HAP-1 (cell line): ENCODE data around the gene CDHR5.

Experiments
- DNase-seq, 2 experiments: peaks; one replicate each; pipeline ENCODE4 v3.0.0-alpha.2; 2016 to 2020; ENCODE audit warnings: low spot score in 2 of 2
- H3K27me3 ChIP-seq: fragments of 250-450 bp; sonication (Bioruptor Pico); 2 replicates; pipeline ENCODE4 v1.5.1; 2020; ENCODE audit warnings: low read depth, mild to moderate bottlenecking, moderate library complexity
- H3K36me3 ChIP-seq: fragments of 250-450 bp; sonication (Bioruptor Pico); replicated peaks from 2 replicates; pipeline ENCODE4 v1.5.1; 2020; ENCODE audit warnings: mild to moderate bottlenecking
- H3K4me1 ChIP-seq: fragments of 250-450 bp; sonication (Bioruptor Pico); 2 replicates; pipeline ENCODE4 v1.5.1; 2020; ENCODE audit warnings: mild to moderate bottlenecking
- H3K4me3 ChIP-seq: fragments of 250-450 bp; sonication (Bioruptor Pico); 2 replicates; pipeline ENCODE4 v1.5.1; 2020; ENCODE audit warnings: mild to moderate bottlenecking, moderate library complexity
- H3K9me3 ChIP-seq: fragments of 250-450 bp; sonication (Bioruptor Pico); 2 replicates; pipeline ENCODE4 v1.5.1; 2020; ENCODE audit warnings: mild to moderate bottlenecking, moderate library complexity
- in situ Hi-C: fragments of 300-500 bp; cut with MboI; formaldehyde crosslinking; loops from 3 replicates; pipeline ENCODE4 v1.14.3; 2020; ENCODE audit warnings: low sequenced_read_pairs, inconsistent platforms, mixed read lengths

The CDHR5 gene

GRCh38 chr11:623349-623869, 1.3 kb downstream of the CDHR5 start:
- no peaks in the 10 kb centered on the region for H3K36me3 ChIP-seq
- no peaks in the 10 kb centered on the region for H3K27me3 ChIP-seq
- no peaks in the 10 kb centered on the region for H3K9me3 ChIP-seq
- in situ Hi-C loops: no loop called here
- H3K4me3 ChIP-seq: no peak overlapping the region
- H3K4me1 ChIP-seq: no peaks in the 10 kb centered on the region
- DNase-seq: no peak

DNA sequence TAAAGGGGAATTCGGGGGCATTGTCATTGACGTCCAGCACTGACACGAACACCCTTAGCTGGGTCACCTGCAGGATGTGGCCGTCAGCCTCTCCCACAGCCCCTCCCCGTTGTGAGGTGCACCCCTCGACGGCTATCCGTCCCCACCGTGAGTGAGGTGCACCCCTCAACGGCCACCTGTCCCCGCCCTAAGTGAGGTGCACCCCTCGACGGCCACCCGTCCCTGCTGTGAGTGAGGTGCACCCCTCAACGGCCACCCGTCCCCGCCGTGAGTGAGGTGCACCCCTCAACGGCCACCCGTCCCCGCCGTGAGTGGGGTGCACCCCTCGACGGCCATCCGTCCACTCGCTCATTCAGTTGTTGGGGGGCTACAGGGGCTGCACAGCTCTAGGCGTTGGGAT, 2.9 kb downstream of the CDHR5 start:
- Histone ChIP-seq H3K4me1 (no peaks in the 10 kb centered on the region), H3K36me3 (no peaks in the 10 kb centered on the region), H3K4me3 (no peak overlapping the region), H3K27me3 (no peaks in the 10 kb centered on the region), H3K9me3 (no peaks in the 10 kb centered on the region)
- in situ Hi-C loops: no loop called here
- DNase-seq: no peak

GRCh38 chr11:620935-621814, 3.6 kb downstream of the CDHR5 start:
- no peak overlapping the region for H3K4me3 ChIP-seq
- in situ Hi-C loops: no loop called here
- no peaks in the 10 kb centered on the region for H3K9me3 ChIP-seq
- H3K4me1 ChIP-seq: peaks cover under 1% of the 10 kb centered on the region; the same call in 1 of the 2 replicates
- no peaks in the 10 kb centered on the region for H3K36me3 ChIP-seq
- DNase-seq: no peak
- H3K27me3 ChIP-seq: no peaks in the 10 kb centered on the region

GRCh38 chr11:620201-620600, 4.6 kb downstream of the CDHR5 start:
- Histone ChIP-seq H3K4me1 (peaks cover 3% of the 10 kb centered on the region; the same call in 1 of the 2 replicates), H3K9me3 (no peaks in the 10 kb centered on the region), H3K4me3 (no peak overlapping the region), H3K27me3 (no peaks in the 10 kb centered on the region), H3K36me3 (peaks cover 1% of the 10 kb centered on the region; the same call in 1 of the 2 replicates)
- in situ Hi-C loops: no loop called here
- no peak for DNase-seq

GRCh38 chr11:619628-620050, 5.1 kb downstream of the CDHR5 start:
- DNase-seq: no peak
- H3K4me3 ChIP-seq: no peak overlapping the region
- in situ Hi-C loops: no loop called here

DNA sequence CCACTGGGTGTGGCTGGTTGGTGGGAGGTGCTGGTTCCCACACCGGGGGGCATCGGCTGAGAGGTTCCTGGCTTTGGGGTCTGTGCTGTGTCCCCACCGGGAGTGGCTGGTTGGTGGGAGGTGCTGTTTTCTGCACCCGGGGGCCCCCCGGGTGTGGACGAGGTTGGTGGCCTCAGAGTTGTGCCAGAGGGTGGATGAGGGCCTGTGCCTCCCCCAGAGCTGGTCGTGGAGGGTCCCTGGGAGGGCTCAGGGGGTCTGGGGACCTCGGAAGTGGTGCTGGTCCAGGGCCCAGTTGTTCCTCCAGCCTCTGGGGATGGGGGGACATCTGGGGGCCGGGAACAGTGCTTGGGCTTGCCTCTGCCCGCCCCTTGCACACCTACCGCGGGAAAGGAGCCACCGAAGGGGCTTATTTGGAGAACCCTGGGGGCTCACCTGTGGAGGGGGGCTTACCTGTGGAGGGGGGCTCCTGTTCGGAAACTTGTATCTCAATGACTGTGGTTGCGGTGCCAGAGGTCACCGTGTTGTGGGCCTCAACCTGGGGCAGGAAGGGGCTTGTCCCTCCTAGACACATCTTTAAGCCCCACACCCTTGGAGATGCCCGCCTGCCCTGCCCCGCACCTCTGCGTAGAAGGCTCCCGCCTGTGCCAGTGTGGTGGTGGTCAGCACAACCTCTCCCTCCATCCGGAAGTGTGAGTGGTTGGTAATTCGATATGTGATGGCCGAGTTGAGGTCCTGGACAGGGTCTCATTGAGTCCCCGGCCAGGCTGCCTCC, 5.7 kb downstream of the CDHR5 start:
- in situ Hi-C loops: no loop called here
- peaks cover 10% of the 10 kb centered on the region; the same call in 1 of the 2 replicates for H3K36me3 ChIP-seq
- H3K4me3 ChIP-seq: no peak overlapping the region

More at GRCh38 chr11:619628-620050, 5.1 kb downstream of the CDHR5 start:
- H3K27me3 ChIP-seq: no peaks in the 10 kb centered on the region
- H3K36me3 ChIP-seq: peaks cover 5% of the 10 kb centered on the region; the same call in 1 of the 2 replicates
- no peaks in the 10 kb centered on the region for H3K9me3 ChIP-seq
- H3K4me1 ChIP-seq: peaks cover 6% of the 10 kb centered on the region; the same call in 1 of the 2 replicates

DNA sequence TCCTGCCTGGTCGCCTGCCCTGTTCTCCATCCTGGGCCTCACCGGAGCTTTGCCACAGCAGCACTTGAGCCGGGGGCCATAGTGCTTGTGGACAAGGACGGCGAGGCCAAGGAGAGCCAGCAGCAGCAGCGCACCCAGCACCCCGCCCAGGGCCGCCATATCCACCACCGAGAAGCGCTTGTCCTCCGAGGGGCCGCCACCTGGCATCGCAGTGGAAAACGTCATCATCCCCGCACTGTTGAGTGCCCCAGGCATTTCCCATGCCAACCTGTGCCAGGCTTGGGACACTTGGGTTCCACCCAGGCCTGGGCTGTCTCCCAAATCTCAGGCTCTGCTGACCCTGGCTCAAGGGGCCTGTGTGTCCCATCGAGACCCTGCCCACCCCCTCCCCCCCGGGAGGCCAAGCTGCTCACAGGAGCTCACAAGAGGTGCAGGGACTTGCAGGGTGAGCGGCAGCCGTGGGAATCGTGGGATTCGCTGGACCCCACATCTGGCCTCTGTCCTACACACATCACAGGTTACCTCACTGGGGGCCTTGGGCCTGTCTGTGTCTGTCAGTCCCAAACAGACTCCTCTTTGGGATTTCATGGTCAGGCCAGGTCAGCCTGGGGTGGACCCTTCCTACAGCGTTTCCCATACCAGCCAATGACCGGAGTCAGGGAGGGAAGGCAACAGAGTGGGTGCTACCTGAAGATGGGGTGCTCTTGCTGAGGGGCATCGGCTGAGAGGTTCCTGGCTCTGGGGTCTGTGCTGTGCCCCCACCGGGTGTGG, 6.7 kb downstream of the CDHR5 start:
- Histone ChIP-seq H3K36me3 (peaks cover 12% of the 10 kb centered on the region), H3K4me3 (no peak overlapping the region), H3K4me1 (peaks cover 6% of the 10 kb centered on the region; the same call in 1 of the 2 replicates), H3K9me3 (no peaks in the 10 kb centered on the region), H3K27me3 (no peaks in the 10 kb centered on the region)
- in situ Hi-C loops: no loop called here
- DNase-seq: no peak

More for the DNA sequence above, 5.7 kb downstream of the CDHR5 start:
- no peaks in the 10 kb centered on the region for H3K27me3 ChIP-seq
- DNase-seq: no peak
- H3K9me3 ChIP-seq: no peaks in the 10 kb centered on the region
- H3K4me1 ChIP-seq: peaks cover 6% of the 10 kb centered on the region; the same call in 1 of the 2 replicates

DNA sequence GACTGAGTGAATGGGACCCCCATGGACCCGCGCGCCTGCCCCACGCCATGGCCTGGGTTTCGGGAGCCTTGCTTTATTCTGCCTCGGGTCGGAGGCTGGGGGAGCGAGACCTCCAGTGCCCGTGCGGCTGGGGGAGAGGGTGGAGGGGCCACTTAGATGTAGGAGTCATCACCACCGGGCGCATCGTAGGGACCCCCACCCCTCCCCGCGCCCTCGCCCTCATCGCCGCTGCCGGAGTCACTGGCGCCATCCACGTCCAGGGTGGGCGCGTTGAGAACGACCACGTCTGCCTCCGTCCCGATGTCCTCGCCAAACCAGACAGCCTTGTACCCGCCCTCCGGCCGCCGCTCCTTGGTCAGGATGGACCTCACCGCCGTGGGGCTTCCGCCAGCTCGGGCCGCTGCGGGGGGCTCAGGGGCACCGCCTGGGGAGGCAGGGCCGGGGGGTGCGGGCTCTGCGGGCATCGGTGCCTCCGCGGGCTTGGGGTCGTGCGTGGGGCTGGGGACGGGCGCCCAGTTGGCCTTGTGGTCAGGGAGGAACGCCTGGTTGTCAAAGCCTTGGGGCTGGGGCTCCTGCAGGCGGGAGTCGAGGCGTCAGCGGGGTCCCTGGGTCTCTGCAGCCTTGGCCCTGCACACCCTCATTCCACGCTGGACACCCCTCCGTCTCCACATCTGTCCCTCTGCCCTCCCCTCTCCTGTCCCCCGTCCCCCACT, 7.4 kb downstream of the CDHR5 start:
- peaks cover 6% of the 10 kb centered on the region; the same call in 1 of the 2 replicates for H3K4me1 ChIP-seq
- H3K4me3 ChIP-seq: no peak overlapping the region
- H3K36me3 ChIP-seq: peaks cover 19% of the 10 kb centered on the region
- no peaks in the 10 kb centered on the region for H3K9me3 ChIP-seq
- no peak for DNase-seq
- no peaks in the 10 kb centered on the region for H3K27me3 ChIP-seq
- in situ Hi-C loops: no loop called here

DNA sequence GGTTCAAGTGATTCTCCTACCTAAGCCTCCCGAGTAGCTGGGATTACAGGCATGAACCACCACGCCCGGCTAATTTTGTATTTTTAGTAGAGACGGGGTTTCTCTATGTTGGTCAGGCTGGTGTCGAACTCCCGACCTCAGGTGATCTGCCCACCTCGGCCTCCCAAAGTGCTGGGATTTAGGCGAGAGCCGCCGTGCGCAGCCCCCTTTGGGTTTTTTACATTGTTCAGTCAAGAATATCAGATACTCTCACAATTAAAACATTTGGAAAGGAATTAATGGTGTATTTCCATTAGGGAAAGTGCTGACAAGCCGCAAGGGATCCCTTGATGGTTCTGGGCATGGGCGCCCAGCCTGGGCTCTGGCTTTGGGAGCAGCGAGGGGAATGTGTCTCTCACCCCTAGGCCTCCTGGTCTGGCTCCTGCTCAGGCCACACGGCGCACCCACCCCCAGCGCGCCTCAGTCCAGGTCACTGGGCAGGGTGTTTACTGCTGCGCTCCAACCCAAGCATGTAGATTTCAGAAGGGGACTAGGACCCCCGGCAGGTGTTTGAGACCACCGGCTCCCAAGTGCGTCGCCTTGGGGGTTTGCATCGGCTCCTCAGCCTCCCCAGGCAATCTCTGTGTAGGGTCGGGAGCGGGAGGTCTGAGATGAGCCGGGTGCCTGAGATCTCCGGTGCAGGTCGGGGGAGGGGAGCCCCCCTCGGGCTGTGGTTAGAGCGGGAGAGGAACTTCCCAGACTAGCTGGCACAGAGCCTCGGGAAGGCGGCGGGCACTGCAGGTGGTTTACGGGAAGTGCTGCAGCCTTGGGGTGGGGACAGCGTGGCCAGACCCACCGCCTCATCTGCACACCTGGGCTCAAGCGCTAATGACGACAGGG, 8.2 kb downstream of the CDHR5 start:
- Histone ChIP-seq H3K36me3 (peaks cover 25% of the 10 kb centered on the region), H3K4me1 (peaks cover 6% of the 10 kb centered on the region; the same call in 1 of the 2 replicates), H3K27me3 (no peaks in the 10 kb centered on the region), H3K9me3 (no peaks in the 10 kb centered on the region), H3K4me3 (peak overlapping the region; percentile 91)
- DNase-seq: no peak
- in situ Hi-C loops: no loop called here

DNA sequence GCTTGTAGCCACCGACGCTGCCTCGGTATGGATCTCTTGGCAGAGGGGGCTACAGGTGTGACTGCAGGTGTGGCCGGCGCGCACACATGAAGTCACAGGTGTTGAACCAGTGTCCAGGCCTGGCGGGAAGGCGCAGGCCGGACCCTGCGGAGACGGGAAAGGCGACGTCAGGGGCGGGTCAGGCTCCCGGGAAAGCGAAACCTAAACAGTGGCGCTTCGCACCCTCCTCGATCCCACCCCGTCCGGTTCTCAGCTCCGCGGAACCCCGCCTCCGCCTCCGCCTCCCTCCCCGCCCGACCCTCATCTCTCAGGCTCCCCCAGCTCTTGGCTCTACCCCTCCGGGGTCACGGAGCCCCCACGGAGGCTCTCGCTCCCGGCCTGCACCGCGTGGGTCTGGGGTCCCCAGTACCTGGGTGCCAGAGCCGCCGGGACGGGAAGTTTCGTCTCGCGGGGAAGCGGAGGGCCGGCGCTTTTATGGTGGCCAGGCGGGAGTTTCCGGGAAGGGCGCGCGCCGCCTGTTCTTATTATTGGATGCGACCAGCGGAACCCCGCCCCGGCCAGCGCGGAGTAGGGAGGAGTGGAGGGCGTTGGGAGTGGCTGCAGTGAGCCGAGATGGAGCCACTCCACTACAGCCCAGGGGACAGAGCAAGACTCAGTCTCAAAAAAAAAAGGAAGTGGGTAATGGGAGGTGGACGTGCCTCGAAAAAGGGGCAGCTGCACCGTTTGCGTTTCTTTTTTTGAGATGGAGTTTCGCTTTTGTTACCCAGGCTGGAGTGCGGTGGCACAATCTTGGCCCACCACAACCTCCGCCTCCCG, 9.0 kb downstream of the CDHR5 start, which contains the start of gene IRF7:
Gene IRF7, minus strand, starts transcription at position 447 of the 816 bp plus-strand sequence. CDS start 586 bp downstream, outside the sequence.
- Histone ChIP-seq H3K27me3 (no peaks in the 10 kb centered on the region), H3K9me3 (no peaks in the 10 kb centered on the region), H3K4me3 (peak within 1 kb of the TSS; percentile 91), H3K4me1 (peaks cover 6% of the 10 kb centered on the region; the same call in 1 of the 2 replicates), H3K36me3 (peaks cover 34% of the 10 kb centered on the region)
- in situ Hi-C loops: no loop called here
- peak; percentile 80 to 96 for DNase-seq
